Suprapubic skin (tissue), 4 donors: ENCODE measurements around the gene PLA2G4E.

ENCODE experiments used
- CTCF ChIP-seq, 2 donors: fragments of 200-600 bp in 1 of 2; fragments of 450-650 bp in 1 of 2; sonication (generic) in 1 of 2; IDR thresholded peaks; one replicate each; pipeline ENCODE4 v1.5.1; 2016 to 2019; ENCODE audit warnings: antibody characterized with exemption in 2 of 2, mild to moderate bottlenecking in 1 of 2, moderate library complexity in 1 of 2
- POLR2A ChIP-seq, 2 donors: fragments of 450-650 bp; IDR thresholded peaks; one replicate each; pipeline ENCODE4 v1.6.1; 2017; ENCODE audit warnings: antibody characterized with exemption in 2 of 2, mild to moderate bottlenecking in 2 of 2, moderate library complexity in 2 of 2
- POLR2AphosphoS5 ChIP-seq, 3 donors: sonication (generic); formaldehyde crosslinking; IDR thresholded peaks; one replicate each; pipeline ENCODE4 v1.6.1; 2017; ENCODE audit warnings: antibody characterized with exemption in 3 of 3

GRCh38 chr15:42069496-42070278 lies 48.8 kb upstream of the PLA2G4E start:
- TF ChIP-seq CTCF (IDR thresholded peaks at IDR 0.05) (no peak), POLR2A (IDR thresholded peaks at IDR 0.05) (no peak), POLR2AphosphoS5 (IDR thresholded peaks at IDR 0.05) (no peak)
